RWPE2 (cell line): Measurements from ENCODE around the gene UNC5CL.
"Not testable (repeated sequence)": the region's sequence is repeated elsewhere in the genome, so short reads cannot be mapped to it uniquely, and the experiment has no call there.

Source experiments
- ATAC-seq: fragments of 200-7000 bp; cut with Tn5 transposase; 3 replicates; pipeline ENCODE4 v1.9.1; 2021; ENCODE audit warnings: low read depth
- DNase-seq: peaks from one replicate; pipeline ENCODE4 v3.0.0-alpha.2; 2020; ENCODE audit warnings: low spot score
- H3K27ac ChIP-seq: fragments of 450-650 bp; 2 replicates; pipeline ENCODE4 v1.5.1; 2017; ENCODE audit warnings: mild to moderate bottlenecking; ENCODE audit not compliant: poor library complexity, severe bottlenecking
- H3K27me3 ChIP-seq: fragments of 250-450 bp; sonication (Bioruptor Pico); 2 replicates; pipeline ENCODE4 v1.5.1; 2021; ENCODE audit warnings: mild to moderate bottlenecking, moderate library complexity; ENCODE audit not compliant: insufficient read depth, poor library complexity, severe bottlenecking
- H3K36me3 ChIP-seq: fragments of 250-450 bp; sonication (Bioruptor Pico); 2 replicates; pipeline ENCODE4 v1.5.1; 2020; ENCODE audit warnings: low read depth, mild to moderate bottlenecking, moderate library complexity
- H3K4me1 ChIP-seq: fragments of 250-450 bp; sonication (Bioruptor Pico); 2 replicates; pipeline ENCODE4 v1.5.1; 2021; ENCODE audit warnings: mild to moderate bottlenecking, moderate library complexity; ENCODE audit not compliant: insufficient read depth, poor library complexity, severe bottlenecking
- H3K4me3 ChIP-seq: fragments of 250-450 bp; sonication (Bioruptor Pico); 2 replicates; pipeline ENCODE4 v1.5.1; 2021; ENCODE audit warnings: mild to moderate bottlenecking, moderate library complexity; ENCODE audit not compliant: severe bottlenecking
- H3K9me3 ChIP-seq: fragments of 250-450 bp; sonication (Bioruptor Pico); 2 replicates; pipeline ENCODE4 v1.5.1; 2021; ENCODE audit warnings: mild to moderate bottlenecking, moderate library complexity; ENCODE audit not compliant: severe bottlenecking
- TF ChIP-seq, protein P1 (sequence below): fragments of 450-650 bp; IDR thresholded peaks from one replicate; pipeline ENCODE4 v1.5.1; 2017; ENCODE audit warnings: mild to moderate bottlenecking, moderate library complexity; ENCODE audit not compliant: poor library complexity, severe bottlenecking

Gene UNC5CL

DNA sequence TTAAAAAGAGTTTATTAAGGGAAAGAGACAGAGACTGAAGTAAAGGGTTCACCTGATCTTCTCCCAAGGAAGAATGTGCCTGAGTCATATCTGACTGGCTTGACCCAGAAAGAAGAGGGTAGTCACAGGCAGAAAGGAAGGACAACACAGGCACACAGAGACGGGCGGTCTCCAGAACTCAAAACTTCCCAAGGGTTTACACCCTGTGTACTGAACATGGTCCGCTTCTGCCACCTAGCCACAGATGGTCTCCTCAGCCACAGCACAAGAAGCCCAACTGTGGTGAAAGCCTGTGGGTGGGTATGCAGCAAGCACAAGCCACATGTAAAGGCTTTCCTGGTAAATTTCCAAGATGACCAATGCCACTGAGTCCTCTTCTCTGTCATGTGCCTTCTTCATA is 17.2 kb downstream of the UNC5CL start:
- Histone ChIP-seq H3K4me1 (peaks cover 25% of the 10 kb centered on the region), H3K9me3 (no peaks in the 10 kb centered on the region), H3K27me3 (no peaks in the 10 kb centered on the region), H3K36me3 (no peaks in the 10 kb centered on the region), H3K27ac (peak overlapping the region; percentile 61), H3K4me3 (no peak overlapping the region)
- ATAC-seq, result peak; percentile 72
- no peak for DNase-seq
- TF ChIP-seq, protein P1, sequence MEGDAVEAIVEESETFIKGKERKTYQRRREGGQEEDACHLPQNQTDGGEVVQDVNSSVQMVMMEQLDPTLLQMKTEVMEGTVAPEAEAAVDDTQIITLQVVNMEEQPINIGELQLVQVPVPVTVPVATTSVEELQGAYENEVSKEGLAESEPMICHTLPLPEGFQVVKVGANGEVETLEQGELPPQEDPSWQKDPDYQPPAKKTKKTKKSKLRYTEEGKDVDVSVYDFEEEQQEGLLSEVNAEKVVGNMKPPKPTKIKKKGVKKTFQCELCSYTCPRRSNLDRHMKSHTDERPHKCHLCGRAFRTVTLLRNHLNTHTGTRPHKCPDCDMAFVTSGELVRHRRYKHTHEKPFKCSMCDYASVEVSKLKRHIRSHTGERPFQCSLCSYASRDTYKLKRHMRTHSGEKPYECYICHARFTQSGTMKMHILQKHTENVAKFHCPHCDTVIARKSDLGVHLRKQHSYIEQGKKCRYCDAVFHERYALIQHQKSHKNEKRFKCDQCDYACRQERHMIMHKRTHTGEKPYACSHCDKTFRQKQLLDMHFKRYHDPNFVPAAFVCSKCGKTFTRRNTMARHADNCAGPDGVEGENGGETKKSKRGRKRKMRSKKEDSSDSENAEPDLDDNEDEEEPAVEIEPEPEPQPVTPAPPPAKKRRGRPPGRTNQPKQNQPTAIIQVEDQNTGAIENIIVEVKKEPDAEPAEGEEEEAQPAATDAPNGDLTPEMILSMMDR, result peak; percentile 57

DNA sequence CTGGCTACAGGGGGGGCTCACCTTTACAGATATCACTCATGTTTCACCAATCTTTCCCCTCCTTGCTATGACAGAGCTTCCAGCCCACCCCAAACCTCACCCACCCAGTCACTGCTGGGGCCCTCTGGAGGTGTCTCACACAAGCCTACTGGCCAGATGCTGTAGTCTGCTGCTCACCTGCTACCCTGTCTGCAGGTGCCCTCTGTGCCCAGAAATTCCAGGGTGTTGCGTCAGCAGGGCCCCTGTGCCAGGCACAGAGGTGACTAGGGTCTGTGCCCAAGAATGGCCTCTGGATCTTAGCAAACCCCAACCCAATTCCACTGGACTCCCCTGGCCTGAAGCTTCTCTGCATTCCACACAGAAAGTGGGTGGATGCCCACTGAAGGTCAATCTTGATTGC is 21.4 kb downstream of the UNC5CL start:
- Histone ChIP-seq H3K27me3 (no peaks in the 10 kb centered on the region), H3K27ac (no peak overlapping the region), H3K36me3 (no peaks in the 10 kb centered on the region), H3K4me1 (peaks cover 13% of the 10 kb centered on the region), H3K9me3 (no peaks in the 10 kb centered on the region), H3K4me3 (no peak overlapping the region)
- TF ChIP-seq, protein P1, result no peak
- ATAC-seq (no peak), DNase-seq (no peak)

GRCh38 chr6:41015860-41016259 is 23.2 kb downstream of the UNC5CL start:
- not testable (repeated sequence) for H3K4me1 ChIP-seq, ATAC-seq, H3K9me3 ChIP-seq, H3K4me3 ChIP-seq, H3K27me3 ChIP-seq, H3K36me3 ChIP-seq, DNase-seq, H3K27ac ChIP-seq

DNA sequence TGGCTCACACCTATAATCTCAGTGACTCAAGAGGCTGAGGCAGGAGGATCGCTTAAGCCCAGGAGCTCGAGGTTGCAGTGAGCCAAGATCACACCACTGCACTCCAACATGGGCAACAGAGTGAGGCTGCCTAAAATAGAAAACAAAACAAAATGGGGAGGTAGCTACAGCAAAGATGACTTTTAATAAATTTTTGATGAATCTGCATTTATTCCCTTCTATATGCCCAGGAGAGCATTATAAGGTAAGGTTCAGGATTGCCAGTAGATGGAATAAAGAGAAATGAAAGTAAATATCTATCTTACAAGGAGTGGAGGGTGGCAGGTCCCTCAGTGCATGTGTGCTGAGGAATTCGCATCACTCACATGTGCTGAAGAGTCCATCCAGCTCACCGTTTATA is 24.2 kb downstream of the UNC5CL start:
- TF ChIP-seq, protein P1, result no peak
- no peaks in the 10 kb centered on the region for H3K36me3 ChIP-seq
- H3K9me3 ChIP-seq, result no peaks in the 10 kb centered on the region
- no peak overlapping the region for H3K4me3 ChIP-seq
- H3K27ac ChIP-seq, result no peak overlapping the region
- DNase-seq (no peak), ATAC-seq (no peak)
- H3K27me3 ChIP-seq, result no peaks in the 10 kb centered on the region
- H3K4me1 ChIP-seq, result no peaks in the 10 kb centered on the region

DNA sequence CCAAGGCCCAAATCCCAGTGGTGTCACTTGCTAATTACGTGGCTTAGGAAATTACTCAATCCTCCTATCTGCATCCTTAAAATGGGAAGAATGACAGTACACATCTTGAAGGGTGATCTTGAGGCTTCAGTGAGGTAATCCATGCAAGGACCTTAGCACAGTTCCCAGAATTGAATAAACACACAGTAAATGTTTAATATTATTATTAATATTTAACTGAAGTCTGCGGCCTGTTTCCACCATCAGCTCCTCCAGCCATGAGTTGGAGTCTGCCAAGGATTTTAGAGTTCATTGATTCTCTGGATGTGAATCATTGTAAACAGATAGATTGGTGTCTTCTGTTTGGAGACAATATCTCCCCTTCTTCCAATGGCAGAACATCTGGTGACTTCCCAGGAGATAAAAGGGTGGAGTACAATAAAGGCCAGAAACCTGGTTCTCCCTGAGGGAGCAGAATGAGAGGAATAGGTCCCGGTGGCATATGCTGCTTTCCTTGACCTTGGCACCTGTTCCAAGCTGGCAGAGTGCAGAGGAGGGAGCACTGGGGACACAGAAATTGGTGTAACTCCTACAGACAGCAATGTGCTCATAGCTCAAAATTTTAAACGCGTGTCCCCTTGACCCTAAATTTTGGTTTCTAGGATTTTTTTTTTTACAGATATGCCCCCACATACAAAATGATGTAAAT is 25.4 kb downstream of the UNC5CL start:
- no peak for DNase-seq
- Histone ChIP-seq H3K36me3 (no peaks in the 10 kb centered on the region), H3K9me3 (no peaks in the 10 kb centered on the region), H3K27me3 (no peaks in the 10 kb centered on the region), H3K27ac (no peak overlapping the region), H3K4me3 (no peak overlapping the region), H3K4me1 (no peaks in the 10 kb centered on the region)
- TF ChIP-seq, protein P1, result no peak
- no peak for ATAC-seq
